ENCODE results near the gene MPZL1. TPM values are rescaled to one million over a fixed set of nuclear protein-coding genes. Genes with fewer than 3 reads are reported as not detected.

Gene MPZL1
- total and polyA plus RNA-seq, 2 donors (not counting 1 experiment from before 2014, with no cell fraction given): 81.4 to 158 TPM

DNA sequence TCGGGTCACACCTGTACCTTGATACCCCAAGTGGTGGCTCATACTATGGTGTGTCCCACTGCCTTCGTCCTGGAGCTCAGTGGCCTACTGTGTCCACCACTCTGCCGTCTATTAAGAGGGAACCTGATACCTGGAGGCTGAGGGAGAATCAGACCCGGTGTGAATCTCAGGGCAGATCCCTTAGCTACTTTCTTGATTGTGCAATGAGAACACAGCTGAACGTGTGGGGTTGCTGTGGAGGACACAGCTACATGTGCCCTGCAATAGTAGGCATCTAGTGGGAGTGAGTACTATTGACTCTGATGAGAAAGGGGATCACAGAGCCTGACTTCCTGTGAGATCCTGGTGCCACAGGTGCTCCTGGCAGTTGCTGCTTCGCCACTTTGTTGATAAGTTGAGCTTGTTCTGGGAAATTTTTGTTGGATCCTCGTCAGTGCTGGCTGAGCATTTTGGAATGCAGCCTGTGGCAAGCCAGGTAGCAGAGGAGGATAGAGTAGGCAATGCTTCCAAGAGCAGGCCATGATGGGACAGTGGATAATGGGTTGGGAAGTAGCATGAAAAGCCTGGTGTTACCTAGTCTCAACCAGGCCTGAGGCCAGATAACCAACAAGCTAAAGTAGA lies 28.2 kb upstream of the MPZL1 start:
- TF ChIP-seq CTCF (conservative IDR thresholded peaks at IDR 0.05 in 1 of 2, IDR thresholded peaks at IDR 0.05 in 1 of 2; ENCODE audit: low read depth in 1 of 2, low read length in 2 of 2) (no peak), EZH2 (IDR thresholded peaks at IDR 0.05; ENCODE audit: low read length, missing control alignments) (no peak)
- no peak overlapping the region for H3K4me2 ChIP-seq (ENCODE audit: extremely low read depth, insufficient read depth, low read length)
- H3K4me3 ChIP-seq (replicated peaks in 1 of 4; ENCODE audit: control extremely low read depth in 1 of 4, insufficient read depth in 1 of 4, low read depth in 3 of 4, low read length in 4 of 4): no peak overlapping the region
- no peaks in the 10 kb centered on the region for H3K4me1 ChIP-seq (ENCODE audit: control insufficient read depth, extremely low read depth, insufficient read depth, low read length)
- no peaks in the 10 kb centered on the region for H3K36me3 ChIP-seq (ENCODE audit: control insufficient read depth, insufficient read depth, low read length)
- no peaks in the 10 kb centered on the region for H3K9me3 ChIP-seq (ENCODE audit: control insufficient read depth, insufficient read depth, low read depth, low read length)
- no peak for DNase-seq (ENCODE audit: low read depth in 2 of 2)
- no peak overlapping the region for H3K27ac ChIP-seq (ENCODE audit: insufficient read depth, low read length)
- no peak overlapping the region for H3K9ac ChIP-seq (ENCODE audit: insufficient read depth, low read length)
- no peak overlapping the region for H2AFZ ChIP-seq (ENCODE audit: low read length)
- no peaks in the 10 kb centered on the region for H3K79me2 ChIP-seq (ENCODE audit: control insufficient read depth, insufficient read depth, low read length)
- H4K20me1 ChIP-seq (ENCODE audit: control insufficient read depth, extremely low read depth, insufficient read depth, low read length): no peaks in the 10 kb centered on the region
- H3K27me3 ChIP-seq (ENCODE audit: control insufficient read depth, insufficient read depth, low read length): no peaks in the 10 kb centered on the region

GRCh38 chr1:167694691-167695090 lies 27.1 kb upstream of the MPZL1 start:
- H3K27me3 ChIP-seq (ENCODE audit: control insufficient read depth, insufficient read depth, low read length): no peaks in the 10 kb centered on the region
- H3K4me2 ChIP-seq (ENCODE audit: extremely low read depth, insufficient read depth, low read length): no peak overlapping the region
- H3K9ac ChIP-seq (ENCODE audit: insufficient read depth, low read length): no peak overlapping the region
- H3K9me3 ChIP-seq (ENCODE audit: control insufficient read depth, insufficient read depth, low read depth, low read length): no peaks in the 10 kb centered on the region
- H4K20me1 ChIP-seq (ENCODE audit: control insufficient read depth, extremely low read depth, insufficient read depth, low read length): no peaks in the 10 kb centered on the region
- H3K4me3 ChIP-seq (replicated peaks in 1 of 4; ENCODE audit: control extremely low read depth in 1 of 4, insufficient read depth in 1 of 4, low read depth in 3 of 4, low read length in 4 of 4): no peak overlapping the region
- TF ChIP-seq EZH2 (IDR thresholded peaks at IDR 0.05; ENCODE audit: low read length, missing control alignments) (no peak), CTCF (conservative IDR thresholded peaks at IDR 0.05 in 1 of 2, IDR thresholded peaks at IDR 0.05 in 1 of 2; ENCODE audit: low read depth in 1 of 2, low read length in 2 of 2) (no peak)
- no peak overlapping the region for H2AFZ ChIP-seq (ENCODE audit: low read length)
- H3K79me2 ChIP-seq (ENCODE audit: control insufficient read depth, insufficient read depth, low read length): no peaks in the 10 kb centered on the region
- H3K36me3 ChIP-seq (ENCODE audit: control insufficient read depth, insufficient read depth, low read length): no peaks in the 10 kb centered on the region
- no peak for DNase-seq (ENCODE audit: low read depth in 2 of 2)
- H3K4me1 ChIP-seq (ENCODE audit: control insufficient read depth, extremely low read depth, insufficient read depth, low read length): no peaks in the 10 kb centered on the region
- H3K27ac ChIP-seq (ENCODE audit: insufficient read depth, low read length): no peak overlapping the region

DNA sequence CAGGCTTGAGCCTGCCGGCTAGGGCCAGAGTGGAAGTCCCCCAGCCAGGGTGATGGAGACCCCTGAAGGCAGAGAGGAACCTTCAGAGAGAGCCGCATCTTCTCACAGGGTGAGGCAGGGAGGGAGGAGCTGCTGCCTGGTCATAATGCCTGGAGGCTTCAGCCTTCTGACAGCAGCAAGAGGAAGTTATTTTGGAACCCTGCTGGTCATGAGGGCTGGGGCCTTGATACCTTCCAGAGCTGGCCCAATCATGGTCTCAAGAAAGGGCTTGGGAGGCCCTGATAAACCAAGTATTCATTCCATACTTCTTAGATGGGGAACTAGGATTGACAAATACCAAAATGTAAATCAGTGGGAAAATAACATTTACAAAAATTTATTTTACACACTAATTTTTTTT lies 26.6 kb upstream of the MPZL1 start:
- Histone ChIP-seq H3K4me3 (replicated peaks in 1 of 4; ENCODE audit: control extremely low read depth in 1 of 4, insufficient read depth in 1 of 4, low read depth in 3 of 4, low read length in 4 of 4) (no peak overlapping the region), H3K9ac (ENCODE audit: insufficient read depth, low read length) (no peak overlapping the region), H2AFZ (ENCODE audit: low read length) (no peak overlapping the region), H3K27me3 (ENCODE audit: control insufficient read depth, insufficient read depth, low read length) (no peaks in the 10 kb centered on the region), H4K20me1 (ENCODE audit: control insufficient read depth, extremely low read depth, insufficient read depth, low read length) (no peaks in the 10 kb centered on the region), H3K27ac (ENCODE audit: insufficient read depth, low read length) (no peak overlapping the region), H3K4me1 (ENCODE audit: control insufficient read depth, extremely low read depth, insufficient read depth, low read length) (no peaks in the 10 kb centered on the region), H3K9me3 (ENCODE audit: control insufficient read depth, insufficient read depth, low read depth, low read length) (no peaks in the 10 kb centered on the region), H3K36me3 (ENCODE audit: control insufficient read depth, insufficient read depth, low read length) (no peaks in the 10 kb centered on the region), H3K79me2 (ENCODE audit: control insufficient read depth, insufficient read depth, low read length) (no peaks in the 10 kb centered on the region), H3K4me2 (ENCODE audit: extremely low read depth, insufficient read depth, low read length) (no peak overlapping the region)
- TF ChIP-seq CTCF (conservative IDR thresholded peaks at IDR 0.05 in 1 of 2, IDR thresholded peaks at IDR 0.05 in 1 of 2; ENCODE audit: low read depth in 1 of 2, low read length in 2 of 2) (no peak), EZH2 (IDR thresholded peaks at IDR 0.05; ENCODE audit: low read length, missing control alignments) (no peak)
- DNase-seq (ENCODE audit: low read depth in 2 of 2): no peak
